Endothelial cell (in vitro differentiated cells): ENCODE results near the gene VPS18. TPM values are rescaled to one million over a fixed set of nuclear protein-coding genes. Genes with fewer than 3 reads are reported as not detected.

Experiments
- DNase-seq: peaks from one replicate; pipeline ENCODE4 v3.0.0; 2021; ENCODE audit warnings: low spot score
- H3K27ac Mint-ChIP-seq: one replicate; pipeline ENCODE4 v1.8.0; 2021; ENCODE audit warnings: mixed read lengths, inconsistent platforms; ENCODE audit not compliant: unreplicated experiment
- H3K27me3 Mint-ChIP-seq: one replicate; pipeline ENCODE4 v1.8.0; 2021; ENCODE audit warnings: mild to moderate bottlenecking, moderate library complexity, mixed read lengths, inconsistent platforms; ENCODE audit not compliant: unreplicated experiment
- H3K36me3 Mint-ChIP-seq: one replicate; pipeline ENCODE4 v1.8.0; 2021; ENCODE audit warnings: mild to moderate bottlenecking, low read depth, mixed read lengths, inconsistent platforms; ENCODE audit not compliant: unreplicated experiment
- H3K4me1 Mint-ChIP-seq: one replicate; pipeline ENCODE4 v1.8.0; 2021; ENCODE audit warnings: mild to moderate bottlenecking, mixed read lengths, inconsistent platforms; ENCODE audit not compliant: unreplicated experiment
- H3K4me3 Mint-ChIP-seq: one replicate; pipeline ENCODE4 v1.8.0; 2021; ENCODE audit warnings: mild to moderate bottlenecking, mixed read lengths, inconsistent platforms; ENCODE audit not compliant: unreplicated experiment
- H3K9me3 Mint-ChIP-seq: one replicate; pipeline ENCODE4 v1.8.0; 2021; ENCODE audit warnings: mixed read lengths, inconsistent platforms; ENCODE audit not compliant: unreplicated experiment
- CTCF ChIP-seq: fragments of 200-600 bp; sonication (generic); IDR thresholded peaks from one replicate; pipeline ENCODE4 v1.5.0; 2021; ENCODE audit warnings: antibody characterized with exemption; ENCODE audit not compliant: unreplicated experiment
- total RNA-seq: library from RNA; stranded (reverse); fragmentation: NEBNext Ultra II Directional; extraction: Animal tissue kit (Norgen Biotek cat#: 25700); gene quantifications from one replicate; pipeline ENCODE4 v1.2.1, GENCODE V29; 2021; ENCODE audit not compliant: unreplicated experiment

VPS18 gene
- total RNA-seq, 1 donor from 2014 or later = 39.2 TPM

- Mint-ChIP-seq H3K27ac (peak overlapping the region; percentile 57), H3K27me3 (peaks cover 40% of the 10 kb centered on the region), H3K36me3 (peaks cover 78% of the 10 kb centered on the region), H3K9me3 (no peaks in the 10 kb centered on the region), H3K4me1 (peaks cover 66% of the 10 kb centered on the region), H3K4me3 (peak overlapping the region; percentile 97)
- DNase-seq = no peak
- no peak for TF ChIP-seq CTCF
Observed at GRCh38 chr15:40932649-40933516, 38.6 kb downstream of the VPS18 start.

- Mint-ChIP-seq H3K9me3 (no peaks in the 10 kb centered on the region), H3K27ac (peak overlapping the region; percentile 25), H3K36me3 (peaks cover 84% of the 10 kb centered on the region), H3K4me3 (peak overlapping the region; percentile 97), H3K27me3 (peaks cover 40% of the 10 kb centered on the region), H3K4me1 (peaks cover 73% of the 10 kb centered on the region)
- no peak for DNase-seq
- TF ChIP-seq CTCF = no peak
Observed at GRCh38 chr15:40933517-40933902, 39.3 kb downstream of the VPS18 start.

GRCh38 chr15:40934457-40934856, 40.2 kb downstream of the VPS18 start:
- Mint-ChIP-seq H3K4me3 (peak overlapping the region; percentile 97), H3K36me3 (peaks cover 87% of the 10 kb centered on the region), H3K27ac (no peak overlapping the region), H3K27me3 (peaks cover 41% of the 10 kb centered on the region), H3K4me1 (peaks cover 80% of the 10 kb centered on the region), H3K9me3 (no peaks in the 10 kb centered on the region)
- TF ChIP-seq CTCF = no peak
- no peak for DNase-seq

GRCh38 chr15:40936234-40936708, 42.0 kb downstream of the VPS18 start:
- Mint-ChIP-seq H3K4me1 (peaks cover 80% of the 10 kb centered on the region), H3K4me3 (peak overlapping the region; percentile 97), H3K27ac (peak overlapping the region; percentile 5), H3K27me3 (peaks cover 39% of the 10 kb centered on the region), H3K36me3 (peaks cover 76% of the 10 kb centered on the region), H3K9me3 (no peaks in the 10 kb centered on the region)
- no peak for TF ChIP-seq CTCF
- no peak for DNase-seq
